GM23338 (cell line): ENCODE measurements around the gene SLC4A9. TPM values are rescaled to one million over a fixed set of nuclear protein-coding genes. Genes with fewer than 3 reads are reported as not detected.

Experiments used
- polyA plus RNA-seq: library from polyadenylated mRNA; unstranded; fragments of >200 nt; fragmentation: Nextera tagmentation; extraction: Ambion mirVana; gene quantifications from 2 replicates; pipeline ENCODE4 v1.2.1, GENCODE V29; 2016
- small RNA-seq: library from RNA; depleted of rRNA; stranded (forward); fragments of <200 nt; gene quantifications from one replicate; pipeline ENCODE3, GENCODE V24; 2014; ENCODE audit warnings: low replicate concordance
- total RNA-seq: library from RNA; depleted of rRNA; stranded (reverse); fragments of >200 nt; shearing (Covaris generic); gene quantifications from 2 replicates; pipeline ENCODE4 v1.2.3, GENCODE V29; 2014; rRNA removed

SLC4A9 gene
- total and polyA plus RNA-seq, 2 experiments from 2014 or later = 0.08 TPM; not detected in 1

Small RNA genes within 50 kb of the gene (small RNA-seq; reads per million reads assigned to genes)
- gene RNU4-14P = not detected

Other genes with a start within 250 kb of the SLC4A9 start
- gene PURA, start 246.1 kb upstream of the SLC4A9 start, total RNA-seq = 2.3 and 2.6 TPM in 2 replicates
- gene PURA, start 246.1 kb upstream of the SLC4A9 start, polyA plus RNA-seq = 1.3 and 1.5 TPM in 2 replicates
- gene IGIP, start 234.3 kb upstream of the SLC4A9 start, total RNA-seq = 0.38 and 1.0 TPM in 2 replicates
- 0.19 and 0.21 TPM in 2 replicates for gene IGIP, start 234.3 kb upstream of the SLC4A9 start, polyA plus RNA-seq
- 14.4 and 15.0 TPM in 2 replicates for gene CYSTM1, start 185.0 kb upstream of the SLC4A9 start, total RNA-seq
- 42.3 and 46.0 TPM in 2 replicates for gene CYSTM1, start 185.0 kb upstream of the SLC4A9 start, polyA plus RNA-seq
- 85.4 and 119 TPM in 2 replicates for gene PFDN1, start 57.1 kb upstream of the SLC4A9 start, total RNA-seq
- 256 and 279 TPM in 2 replicates for gene PFDN1, start 57.1 kb upstream of the SLC4A9 start, polyA plus RNA-seq
- gene HBEGF, start 13.6 kb upstream of the SLC4A9 start, total RNA-seq = 2.0 and 2.9 TPM in 2 replicates
- 2.2 and 2.3 TPM in 2 replicates for gene HBEGF, start 13.6 kb upstream of the SLC4A9 start, polyA plus RNA-seq
- 119 and 123 TPM in 2 replicates for gene ANKHD1, start 41.6 kb downstream of the SLC4A9 start, total RNA-seq
- 58.6 and 73.0 TPM in 2 replicates for gene ANKHD1, start 41.6 kb downstream of the SLC4A9 start, polyA plus RNA-seq
- 2.4 TPM in 1 of 2 replicates, not detected in the other for gene EIF4EBP3, start 187.5 kb downstream of the SLC4A9 start, total RNA-seq
- gene EIF4EBP3, start 187.5 kb downstream of the SLC4A9 start, polyA plus RNA-seq = 20.2 and 21.5 TPM in 2 replicates
- 29.7 and 38.4 TPM in 2 replicates for gene SRA1, start 197.3 kb downstream of the SLC4A9 start, total RNA-seq
- 67.2 and 74.7 TPM in 2 replicates for gene SRA1, start 197.3 kb downstream of the SLC4A9 start, polyA plus RNA-seq
- 10.2 and 15.4 TPM in 2 replicates for gene APBB3, start 204.4 kb downstream of the SLC4A9 start, total RNA-seq
- 7.7 and 9.0 TPM in 2 replicates for gene APBB3, start 204.4 kb downstream of the SLC4A9 start, polyA plus RNA-seq
- gene SLC35A4, start 204.6 kb downstream of the SLC4A9 start, total RNA-seq = 34.4 and 39.1 TPM in 2 replicates
- gene SLC35A4, start 204.6 kb downstream of the SLC4A9 start, polyA plus RNA-seq = 17.7 and 19.0 TPM in 2 replicates